B cell (primary cell): ENCODE data around the gene PIP5KL1.

Source experiments
- EZH2 ChIP-seq: IDR thresholded peaks from 2 replicates; pipeline ENCODE4 v1.6.1; 2012; ENCODE audit warnings: borderline replicate concordance, low read depth, mild to moderate bottlenecking, moderate library complexity, low read length; ENCODE audit not compliant: insufficient read depth, poor library complexity, severe bottlenecking
- TF ChIP-seq, protein P1 (sequence below): fragments of 200-600 bp; IDR thresholded peaks from one replicate; pipeline ENCODE4 v1.8.0; 2022; ENCODE audit warnings: antibody characterized with exemption, mild to moderate bottlenecking

DNA sequence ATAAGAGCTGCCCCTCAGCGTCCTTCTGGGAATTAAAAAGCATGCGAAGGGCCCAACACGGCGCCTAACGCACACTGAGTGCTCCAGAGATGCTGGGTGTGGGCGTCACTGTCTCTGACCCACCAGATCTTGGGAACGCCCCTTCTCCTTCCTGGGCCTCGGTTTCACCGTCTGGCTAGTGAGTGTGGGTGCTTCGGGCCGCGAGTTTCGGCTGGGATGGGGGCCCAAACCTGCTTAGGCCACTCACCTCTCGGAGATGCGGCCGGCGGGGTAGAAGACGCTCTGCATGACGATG, 3.7 kb downstream of the PIP5KL1 start:
- TF ChIP-seq, protein P1, sequence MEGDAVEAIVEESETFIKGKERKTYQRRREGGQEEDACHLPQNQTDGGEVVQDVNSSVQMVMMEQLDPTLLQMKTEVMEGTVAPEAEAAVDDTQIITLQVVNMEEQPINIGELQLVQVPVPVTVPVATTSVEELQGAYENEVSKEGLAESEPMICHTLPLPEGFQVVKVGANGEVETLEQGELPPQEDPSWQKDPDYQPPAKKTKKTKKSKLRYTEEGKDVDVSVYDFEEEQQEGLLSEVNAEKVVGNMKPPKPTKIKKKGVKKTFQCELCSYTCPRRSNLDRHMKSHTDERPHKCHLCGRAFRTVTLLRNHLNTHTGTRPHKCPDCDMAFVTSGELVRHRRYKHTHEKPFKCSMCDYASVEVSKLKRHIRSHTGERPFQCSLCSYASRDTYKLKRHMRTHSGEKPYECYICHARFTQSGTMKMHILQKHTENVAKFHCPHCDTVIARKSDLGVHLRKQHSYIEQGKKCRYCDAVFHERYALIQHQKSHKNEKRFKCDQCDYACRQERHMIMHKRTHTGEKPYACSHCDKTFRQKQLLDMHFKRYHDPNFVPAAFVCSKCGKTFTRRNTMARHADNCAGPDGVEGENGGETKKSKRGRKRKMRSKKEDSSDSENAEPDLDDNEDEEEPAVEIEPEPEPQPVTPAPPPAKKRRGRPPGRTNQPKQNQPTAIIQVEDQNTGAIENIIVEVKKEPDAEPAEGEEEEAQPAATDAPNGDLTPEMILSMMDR, result no peak
- TF ChIP-seq EZH2, result no peak
